GM18861 (cell line): Measurements from ENCODE around the gene OR2A12.
"Not testable (repeated sequence)": the region's sequence is repeated elsewhere in the genome, so short reads cannot be mapped to it uniquely, and the experiment has no call there.

Experiments used
- ATAC-seq: cut with Tn5 transposase; IDR thresholded peaks from one replicate; pipeline ENCODE4 v1.9.1; 2021; ENCODE audit not compliant: unreplicated experiment

The OR2A12 gene

GRCh38 chr7:144118341-144118740 is 32.3 kb downstream of the OR2A12 start:
- no peak for ATAC-seq

- no peak for ATAC-seq
Measured at GRCh38 chr7:144122876-144123275, 36.8 kb downstream of the OR2A12 start, which contains the start of gene OR2A14. Gene OR2A14 (plus strand): TSS chr7:144123176. CDS start chr7:144129113, 5,937 bp downstream.

GRCh38 chr7:144127714-144128334 is 41.7 kb downstream of the OR2A12 start:
- peak; percentile 99 for ATAC-seq

- ATAC-seq, result not testable (repeated sequence)
Measured at GRCh38 chr7:144129601-144130000, 43.5 kb downstream of the OR2A12 start.

GRCh38 chr7:144130730-144131129 is 44.7 kb downstream of the OR2A12 start:
- no peak for ATAC-seq

- no peak for ATAC-seq
Measured at GRCh38 chr7:144132262-144132661, 46.2 kb downstream of the OR2A12 start.

- ATAC-seq, result no peak
Measured at GRCh38 chr7:144133307-144133706, 47.2 kb downstream of the OR2A12 start.

- ATAC-seq, result no peak
Measured at GRCh38 chr7:144134116-144134515, 48.0 kb downstream of the OR2A12 start.

- no peak for ATAC-seq
Measured at GRCh38 chr7:144137501-144137900, 51.4 kb downstream of the OR2A12 start.

- ATAC-seq, result no peak
Measured at GRCh38 chr7:144142187-144142586, 56.1 kb downstream of the OR2A12 start.

- ATAC-seq, result no peak
Measured at GRCh38 chr7:144144426-144144825, 58.3 kb downstream of the OR2A12 start.

GRCh38 chr7:144148224-144148827 is 62.2 kb downstream of the OR2A12 start:
- ATAC-seq, result no peak
